HEK293T (cell line): ENCODE data around the gene EPG5.

Source experiments
- ARNT ChIP-seq: fragments of 450-650 bp; IDR thresholded peaks from 2 replicates; pipeline ENCODE4 v1.6.1; 2017; ENCODE audit warnings: mild to moderate bottlenecking
- BHLHE40 ChIP-seq: fragments of 450-650 bp; IDR thresholded peaks from 2 replicates; pipeline ENCODE4 v1.6.1; 2016; ENCODE audit warnings: mild to moderate bottlenecking, moderate library complexity, borderline replicate concordance
- ELF4 ChIP-seq: fragments of 450-650 bp; IDR thresholded peaks from 2 replicates; pipeline ENCODE4 v1.6.1; 2017; ENCODE audit warnings: antibody characterized with exemption
- FOXA1 ChIP-seq: fragments of 450-650 bp; IDR thresholded peaks from 2 replicates; pipeline ENCODE4 v1.6.1; 2016; ENCODE audit warnings: mild to moderate bottlenecking
- FOXK2 ChIP-seq: fragments of 450-650 bp; IDR thresholded peaks from 2 replicates; pipeline ENCODE4 v1.6.1; 2016; ENCODE audit warnings: mild to moderate bottlenecking
- FOXM1 ChIP-seq: fragments of 450-650 bp; IDR thresholded peaks from 2 replicates; pipeline ENCODE4 v1.6.1; 2017; ENCODE audit warnings: mild to moderate bottlenecking, borderline replicate concordance
- HDGF ChIP-seq: fragments of 450-650 bp; IDR thresholded peaks from 2 replicates; pipeline ENCODE4 v1.6.1; 2017; ENCODE audit warnings: antibody characterized with exemption, borderline replicate concordance
- L3MBTL2 ChIP-seq: fragments of 450-650 bp; conservative IDR thresholded peaks from 2 replicates; pipeline ENCODE4 v1.6.1; 2016; ENCODE audit warnings: mild to moderate bottlenecking
- NFRKB ChIP-seq: fragments of 450-650 bp; IDR thresholded peaks from 2 replicates; pipeline ENCODE4 v1.6.1; 2016; ENCODE audit warnings: mild to moderate bottlenecking, moderate library complexity
- PKNOX1 ChIP-seq: fragments of 450-650 bp; IDR thresholded peaks from 2 replicates; pipeline ENCODE4 v1.6.1; 2016
- SP1 ChIP-seq: fragments of 450-650 bp; IDR thresholded peaks from 2 replicates; pipeline ENCODE4 v1.6.1; 2017
- SUZ12 ChIP-seq: fragments of 450-650 bp; IDR thresholded peaks from 2 replicates; pipeline ENCODE4 v1.6.1; 2016; ENCODE audit warnings: mild to moderate bottlenecking
- TARDBP ChIP-seq: fragments of 450-650 bp; IDR thresholded peaks from 2 replicates; pipeline ENCODE4 v1.6.1; 2016
- ZNF384 ChIP-seq: fragments of 450-650 bp; IDR thresholded peaks from 2 replicates; pipeline ENCODE4 v1.6.1; 2016

GRCh38 chr18:45850021-45850420 is 117.1 kb downstream of the EPG5 start:
- TF ChIP-seq BHLHE40 = no peak
- TF ChIP-seq FOXK2 = no peak
- TF ChIP-seq FOXA1 = no peak
- no peak for TF ChIP-seq ELF4
- TF ChIP-seq PKNOX1 = no peak
- no peak for TF ChIP-seq SP1
- no peak for TF ChIP-seq FOXM1
- TF ChIP-seq ARNT = no peak
- TF ChIP-seq ZNF384 = no peak
- no peak for TF ChIP-seq HDGF
- TF ChIP-seq TARDBP = no peak
- TF ChIP-seq L3MBTL2 = no peak
- TF ChIP-seq SUZ12 = no peak
- TF ChIP-seq NFRKB = no peak
